HCT116 (cell line): Measurements from ENCODE around the gene LEFTY2. TPM values are rescaled to one million over a fixed set of nuclear protein-coding genes. Genes with fewer than 3 reads are reported as not detected.

Source experiments
- ATAC-seq: fragments of 200-7000 bp; cut with Tn5 transposase; 2 replicates; pipeline ENCODE4 v1.9.1; 2020; ENCODE audit warnings: mild to moderate bottlenecking, moderate library complexity
- BruUV-seq: library from RNA; stranded (reverse); fragments of 400-500 nt; replicated peaks from 2 replicates; lab custom pipeline; 2021; lab: Mats Ljungman, UMichigan
- CTCF ChIA-PET: fragments of 300-600 bp; sonication (Branson Sonifier 250); formaldehyde crosslinking; loops from one replicate; lab custom pipeline; 2021; ENCODE audit warnings: antibody characterized with exemption; lab: Charles Lee
- POLR2A ChIA-PET: fragments of 300-600, 350-600 bp; sonication (Branson Sonifier 250); formaldehyde crosslinking; loops from one replicate; lab custom pipeline; 2021; ENCODE audit warnings: antibody characterized with exemption; lab: Charles Lee
- RAD21 ChIA-PET, 2 experiments: fragments of 300-600 bp; sonication (Branson Sonifier 250); formaldehyde crosslinking; loops; one replicate each; lab custom pipeline; 2023; ENCODE audit warnings: low total read pairs in 2 of 2; ENCODE audit not compliant: uncharacterized antibody in 2 of 2, unreplicated experiment in 2 of 2, low non-redundant PET in 1 of 2; lab: Charles Lee
- DNase-seq: peaks from one replicate; pipeline ENCODE4 v3.0.0-alpha.2; 2010; ENCODE audit warnings: low read depth, low spot score
- H2AFZ ChIP-seq: fragments of 200-600 bp; shearing (Covaris generic), sonication (generic); 2 replicates; pipeline ENCODE4 v1.6.1; 2017; ENCODE audit warnings: low read depth, mixed run types, mixed read lengths, antibody characterized with exemption, low read length; ENCODE audit not compliant: poor library complexity, severe bottlenecking
- H3K27ac ChIP-seq: 2 replicates; pipeline ENCODE4 v1.5.1; 2012; ENCODE audit warnings: low read depth, low read length
- H3K27me3 ChIP-seq: fragments of 200-600 bp; sonication (generic); 2 replicates; pipeline ENCODE4 v1.6.1; 2016; ENCODE audit warnings: mixed run types, low read length, mixed read lengths; ENCODE audit not compliant: insufficient read depth
- H3K36me3 ChIP-seq, 2 experiments: fragments of 200-500 bp in 1 of 2; fragments of 200-600 bp in 1 of 2; sonication (Bioruptor generic) in 1 of 2; sonication (generic) in 1 of 2; 2 replicates each; pipeline versions ENCODE4 v1.5.1 to v1.6.1; 2014 to 2016; ENCODE audit warnings: low read length in 2 of 2, inconsistent platforms in 1 of 2, mixed read lengths in 1 of 2, mixed run types in 1 of 2; ENCODE audit not compliant: insufficient read depth in 2 of 2, control insufficient read depth in 1 of 2
- H3K4me1 ChIP-seq, 2 experiments: fragments of 200-600 bp in 1 of 2; sonication (generic) in 1 of 2; 2 replicates each; pipeline versions ENCODE4 v1.5.1 to v1.6.1; 2012 to 2017; ENCODE audit warnings: low read length in 2 of 2, inconsistent platforms in 1 of 2, mild to moderate bottlenecking in 1 of 2, mixed read lengths in 1 of 2, mixed run types in 1 of 2, moderate library complexity in 1 of 2; ENCODE audit not compliant: insufficient read depth in 2 of 2, control insufficient read depth in 1 of 2
- H3K4me2 ChIP-seq: fragments of 200-600 bp; sonication (generic); 2 replicates; pipeline ENCODE4 v1.6.1; 2017; ENCODE audit warnings: mixed run types, low read length, mixed read lengths
- H3K4me3 ChIP-seq, 2 experiments: fragments of 200-600 bp in 1 of 2; sonication (generic) in 1 of 2; replicated peaks in 1 of 2; 2 replicates each; pipeline ENCODE4 v1.5.1; 2011 to 2016; ENCODE audit warnings: low read length in 2 of 2, control low read depth in 1 of 2, low read depth in 1 of 2, mild to moderate bottlenecking in 1 of 2, mixed read lengths in 1 of 2, mixed run types in 1 of 2
- H3K79me2 ChIP-seq: fragments of 200-600 bp; sonication (generic); 2 replicates; pipeline ENCODE4 v1.6.1; 2017; ENCODE audit warnings: mild to moderate bottlenecking, mixed run types, low read length, moderate library complexity, mixed read lengths; ENCODE audit not compliant: insufficient read depth
- H3K9ac ChIP-seq: fragments of 200-600 bp; sonication (generic); 2 replicates; pipeline ENCODE4 v1.6.1; 2016; ENCODE audit warnings: low read length, mixed read lengths
- H3K9me2 ChIP-seq: fragments of 200-600 bp; sonication (generic), shearing (Covaris generic); 2 replicates; pipeline ENCODE4 v1.6.1; 2017; ENCODE audit warnings: mixed run types, mild to moderate bottlenecking, moderate library complexity; ENCODE audit not compliant: insufficient read depth
- H3K9me3 ChIP-seq, 2 experiments: fragments of 200-500 bp in 1 of 2; fragments of 200-600 bp in 1 of 2; sonication (Bioruptor generic) in 1 of 2; sonication (generic) in 1 of 2; 2 replicates each; pipeline ENCODE4 v1.6.1; 2014 to 2017; ENCODE audit warnings: low read length in 2 of 2, mixed read lengths in 2 of 2, inconsistent platforms in 1 of 2, low read depth in 1 of 2, mild to moderate bottlenecking in 1 of 2, mixed run types in 1 of 2, moderate library complexity in 1 of 2; ENCODE audit not compliant: control insufficient read depth in 1 of 2, insufficient read depth in 1 of 2
- H4K20me1 ChIP-seq: fragments of 200-600 bp; sonication (generic), shearing (Covaris generic); 2 replicates; pipeline ENCODE4 v1.6.1; 2017; ENCODE audit warnings: mixed run types, mild to moderate bottlenecking, moderate library complexity; ENCODE audit not compliant: insufficient read depth
- ATF3 ChIP-seq: IDR thresholded peaks from 2 replicates; pipeline ENCODE4 v1.6.1; 2012
- CEBPB ChIP-seq: IDR thresholded peaks from 2 replicates; pipeline ENCODE4 v1.6.1; 2012; ENCODE audit warnings: low read depth
- CTCF ChIP-seq, 3 experiments: fragments of 200-600 bp in 1 of 3; sonication (generic) in 1 of 3; IDR thresholded peaks in 2 of 3; conservative IDR thresholded peaks in 1 of 3; 2 replicates each; pipeline ENCODE4 v1.5.1; 2012 to 2017; ENCODE audit warnings: low read depth in 2 of 3, low read length in 2 of 3, antibody characterized with exemption in 1 of 3, borderline replicate concordance in 1 of 3, control low read depth in 1 of 3, mild to moderate bottlenecking in 1 of 3, mixed read lengths in 1 of 3, mixed run types in 1 of 3, moderate library complexity in 1 of 3; ENCODE audit not compliant: insufficient read depth in 1 of 3
- ELF1 ChIP-seq: IDR thresholded peaks from 2 replicates; pipeline ENCODE4 v1.6.1; 2012; ENCODE audit warnings: low read depth, borderline replicate concordance
- EZH2 ChIP-seq: fragments of 200-600 bp; sonication (generic); IDR thresholded peaks from 2 replicates; pipeline ENCODE4 v1.6.1; 2017; ENCODE audit warnings: antibody characterized with exemption, mixed run types
- EZH2phosphoT487 ChIP-seq: fragments of 200-600 bp; IDR thresholded peaks from 2 replicates; pipeline ENCODE4 v1.6.1; 2018; ENCODE audit warnings: antibody characterized with exemption, borderline replicate concordance
- JUND ChIP-seq: IDR thresholded peaks from 2 replicates; pipeline ENCODE4 v1.6.1; 2012
- POLR2A ChIP-seq: IDR thresholded peaks from 2 replicates; pipeline ENCODE4 v1.7.0; 2011; ENCODE audit warnings: borderline replicate concordance; ENCODE audit not compliant: insufficient read depth, insufficient read length; ENCODE audit errors: extremely low read depth
- RAD21 ChIP-seq: IDR thresholded peaks from 2 replicates; pipeline ENCODE4 v1.6.1; 2012; ENCODE audit warnings: low read depth, mild to moderate bottlenecking
- REST ChIP-seq: IDR thresholded peaks from 2 replicates; pipeline ENCODE4 v1.6.1; 2012; ENCODE audit warnings: low read depth
- SIN3A ChIP-seq: IDR thresholded peaks from 2 replicates; pipeline ENCODE4 v1.6.1; 2012; ENCODE audit warnings: low read depth
- SP1 ChIP-seq: IDR thresholded peaks from 2 replicates; pipeline ENCODE4 v1.6.1; 2012; ENCODE audit warnings: low read depth
- SRF ChIP-seq: IDR thresholded peaks from 2 replicates; pipeline ENCODE4 v1.6.1; 2012; ENCODE audit warnings: low read depth
- YY1 ChIP-seq: IDR thresholded peaks from 2 replicates; pipeline ENCODE4 v1.6.1; 2011; ENCODE audit warnings: low read length, low read depth, moderate library complexity, mild to moderate bottlenecking; ENCODE audit not compliant: insufficient replicate concordance; ENCODE audit errors: extremely low read depth
- intact Hi-C: fragments of 100-400 bp; cut with micrococcal nuclease; formaldehyde crosslinking; loops from 2 replicates; pipeline ENCODE4 v1.10.0; 2022
- total RNA-seq: library from RNA; stranded (reverse); gene quantifications from one replicate; pipeline ENCODE4 v1.2.1, GENCODE V29; 2021; ENCODE audit not compliant: unreplicated experiment

LEFTY2 gene
- total RNA-seq, 1 experiment from 2014 or later, result not detected

- H3K27me3 ChIP-seq, result no peaks in the 10 kb centered on the region
- H3K36me3 ChIP-seq, result peaks cover 16 to 33% of the 10 kb centered on the region in 2 experiments
- no peak overlapping the region for H3K4me3 ChIP-seq
- no peak overlapping the region for H3K9ac ChIP-seq
- H3K4me2 ChIP-seq, result no peak overlapping the region
- POLR2A ChIA-PET, result no interaction called here
- peaks cover 18% of the 10 kb centered on the region for H3K79me2 ChIP-seq
- H4K20me1 ChIP-seq, result no peaks in the 10 kb centered on the region
- no peaks in the 10 kb centered on the region for H3K9me2 ChIP-seq
- H3K27ac ChIP-seq, result no peak overlapping the region
- ATAC-seq, result no peak
- no peaks in the 10 kb centered on the region for H3K9me3 ChIP-seq
- CTCF ChIA-PET, result no interaction called here
- TF ChIP-seq ELF1, result no peak
- no peak for TF ChIP-seq EZH2
- no peak for TF ChIP-seq POLR2A
- TF ChIP-seq SRF, result no peak
- no peak for TF ChIP-seq EZH2phosphoT487
- TF ChIP-seq, all 23 proteins: peak for 0
- peaks cover 6 to 10% of the 10 kb centered on the region in 2 experiments for H3K4me1 ChIP-seq
- no peak overlapping the region for H2AFZ ChIP-seq
- BruUV-seq, result no TSS peak
- RAD21 ChIA-PET, result no interaction called here
- intact Hi-C loops, result no loop called here
- no peak for DNase-seq
Measured at GRCh38 chr1:225918280-225918679, 22.7 kb downstream of the LEFTY2 start.

- peaks cover 3% of the 10 kb centered on the region in 2 experiments for H3K4me1 ChIP-seq
- ChIA-PET CTCF (no interaction called here), POLR2A (no interaction called here), RAD21 (no interaction called here)
- TF ChIP-seq SRF (no peak), REST (no peak), SP1 (no peak), EZH2 (no peak), POLR2A (no peak), YY1 (no peak), CTCF (IDR thresholded peaks at IDR 0.05 in 2 of 3, conservative IDR thresholded peaks at IDR 0.05 in 1 of 3; ENCODE audit: borderline replicate concordance in 1 of 3, insufficient read depth in 1 of 3, low read depth in 2 of 3, low read length in 2 of 3) (no peak), RAD21 (no peak), SIN3A (no peak), CEBPB (no peak), ATF3 (no peak), JUND (no peak)
- no peak overlapping the region for H3K27ac ChIP-seq
- no peak overlapping the region for H2AFZ ChIP-seq
- intact Hi-C loops, result no loop called here
- peaks cover 10% of the 10 kb centered on the region for H3K79me2 ChIP-seq
- no peak for DNase-seq
- peaks cover 16 to 30% of the 10 kb centered on the region in 2 experiments for H3K36me3 ChIP-seq
- H3K9me2 ChIP-seq, result no peaks in the 10 kb centered on the region
- ATAC-seq, result no peak
- no peaks in the 10 kb centered on the region for H4K20me1 ChIP-seq
- no peaks in the 10 kb centered on the region for H3K27me3 ChIP-seq
- no peak overlapping the region for H3K4me2 ChIP-seq
- BruUV-seq, result no TSS peak
- no peak overlapping the region for H3K9ac ChIP-seq
- H3K4me3 ChIP-seq, result no peak overlapping the region
- H3K9me3 ChIP-seq, result no peaks in the 10 kb centered on the region
Measured at GRCh38 chr1:225917536-225917935, 23.5 kb downstream of the LEFTY2 start.
